Measurements from ENCODE around the gene WDR46.

GRCh38 chr6:33318426-33319073, 29.5 kb upstream of the WDR46 start:
- no peak for TF ChIP-seq CTCF (IDR thresholded peaks at IDR 0.05)
- TF ChIP-seq POLR2A (IDR thresholded peaks at IDR 0.05), result no peak
- TF ChIP-seq EP300 (IDR thresholded peaks at IDR 0.05; ENCODE audit: low read depth), result no peak
- no peak for TF ChIP-seq POLR2AphosphoS5 (IDR thresholded peaks at IDR 0.05)
